Choroid plexus epithelial cell (primary cell): ENCODE measurements around the gene CD24.
A peak's percentile ranks its signal among the peaks of the same experiment; 100 is the strongest.
"Not testable (repeated sequence)": the region's sequence is repeated elsewhere in the genome, so short reads cannot be mapped to it uniquely, and the experiment has no call there.

ENCODE experiments used
- DNase-seq: peaks from one replicate; pipeline ENCODE4 v3.0.0-alpha.2; 2010; ENCODE audit warnings: low read depth
- H3K4me3 ChIP-seq: 2 replicates; pipeline ENCODE4 v1.5.1; 2011; ENCODE audit warnings: low read depth, mild to moderate bottlenecking, control low read depth, low read length, moderate library complexity
- CTCF ChIP-seq: conservative IDR thresholded peaks from 2 replicates; pipeline ENCODE4 v1.5.1; 2011; ENCODE audit warnings: low read depth, mild to moderate bottlenecking, control low read depth, inconsistent platforms, low read length, moderate library complexity

CD24 gene

DNA sequence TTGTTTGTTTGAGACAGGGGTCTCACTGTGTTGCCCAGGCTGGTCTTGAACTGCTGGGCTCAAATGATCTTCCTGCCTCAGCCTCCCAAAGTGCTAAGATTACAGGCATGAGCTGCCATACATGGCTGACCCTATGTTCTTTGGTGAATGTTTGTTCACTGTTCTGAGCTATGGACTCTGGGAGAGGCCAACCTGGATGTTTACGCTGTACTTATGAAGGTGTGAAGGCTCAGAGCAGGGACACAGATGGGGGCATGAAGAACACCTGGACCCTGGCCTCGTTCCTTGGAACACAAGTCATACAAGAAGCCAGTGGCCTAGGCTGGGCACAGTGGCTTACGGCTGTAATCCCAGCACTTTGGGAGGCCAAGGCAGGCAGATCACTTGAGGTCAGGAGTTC lies 21.1 kb upstream of the CD24 start:
- H3K4me3 ChIP-seq = no peak overlapping the region
- DNase-seq = no peak
- TF ChIP-seq CTCF = no peak

DNA sequence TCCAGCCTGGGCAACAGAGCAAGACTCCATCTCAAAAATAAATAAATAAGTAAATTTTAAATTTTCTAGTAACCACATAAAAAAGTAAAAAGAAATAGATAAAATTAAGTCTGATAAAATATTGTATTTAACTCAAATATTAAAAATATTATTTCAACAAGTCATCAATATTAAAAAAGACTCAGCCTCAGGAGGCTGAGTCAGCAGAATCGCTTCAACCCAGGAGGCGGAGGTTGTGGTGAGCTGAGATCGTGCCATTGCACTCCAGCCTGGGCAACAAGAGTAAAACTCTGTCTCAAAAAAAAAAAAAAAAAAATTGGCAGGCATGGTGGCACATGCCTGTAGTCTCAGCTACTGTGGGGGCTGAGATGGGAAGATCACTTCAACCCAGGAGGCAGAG lies 15.2 kb upstream of the CD24 start:
- DNase-seq, H3K4me3 ChIP-seq: not testable (repeated sequence)

DNA sequence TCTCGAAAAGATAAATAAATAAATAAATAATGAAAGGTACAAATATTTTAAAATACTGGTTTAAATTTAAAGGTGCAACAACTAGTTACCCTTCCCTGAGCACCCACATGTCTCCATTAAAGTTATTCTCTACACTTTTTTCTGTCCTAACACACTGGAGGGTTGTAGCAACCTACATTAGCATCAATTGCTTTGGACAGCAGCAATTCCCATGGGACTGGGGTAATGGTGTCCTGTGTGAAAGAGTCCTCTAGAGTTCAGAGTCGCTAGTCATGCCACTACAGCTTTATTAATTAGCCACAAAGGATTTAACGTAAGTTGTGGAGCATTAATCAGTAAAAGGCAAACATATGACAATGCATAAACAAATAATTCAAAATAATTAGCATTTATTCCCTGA lies 14.1 kb upstream of the CD24 start:
- no peak overlapping the region for H3K4me3 ChIP-seq
- no peak for DNase-seq
- no peak for TF ChIP-seq CTCF

DNA sequence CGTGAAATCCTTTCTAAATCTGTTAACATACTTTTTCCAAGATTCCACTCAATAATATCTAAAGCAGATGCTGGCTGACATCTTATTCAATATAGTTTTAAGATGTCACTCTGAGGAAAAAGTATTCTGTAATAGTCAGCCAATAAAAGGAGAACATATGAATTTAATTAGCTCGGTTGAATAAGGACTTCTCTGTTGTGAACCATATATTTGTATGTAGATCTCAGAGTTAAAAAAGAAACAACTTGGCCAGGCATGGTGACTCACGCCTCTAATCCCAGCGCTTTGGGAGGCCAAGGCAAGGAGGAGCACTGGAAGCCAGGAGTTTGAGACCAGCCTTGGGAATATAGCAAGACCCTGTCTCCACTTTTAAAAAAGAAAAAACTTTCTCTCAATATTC lies 7.4 kb upstream of the CD24 start:
- H3K4me3 ChIP-seq = no peak overlapping the region
- TF ChIP-seq CTCF = no peak
- no peak for DNase-seq

DNA sequence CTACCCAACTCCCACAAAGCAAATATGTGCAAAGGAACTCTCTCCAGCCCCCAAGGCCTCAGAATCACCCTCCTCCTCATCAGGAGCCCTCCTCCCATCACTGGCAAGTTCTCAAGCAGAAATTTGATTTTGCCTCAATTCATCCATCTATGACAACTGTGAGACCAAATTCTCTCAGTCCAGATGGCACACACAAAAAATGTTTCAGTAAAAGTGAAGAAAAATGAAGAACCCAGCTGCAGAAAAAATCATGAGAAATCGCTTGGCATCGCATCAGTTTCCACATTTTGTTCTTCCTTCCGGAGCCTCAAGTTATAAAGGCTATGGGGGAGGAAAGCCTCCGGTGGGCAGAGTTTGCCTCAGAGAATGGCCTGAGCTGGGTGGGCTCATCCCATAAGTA lies 6.4 kb upstream of the CD24 start:
- no peak for DNase-seq
- no peak overlapping the region for H3K4me3 ChIP-seq
- no peak for TF ChIP-seq CTCF

GRCh38 chr6:106979435-106979884 lies 4.9 kb upstream of the CD24 start:
- peak; percentile 99 for TF ChIP-seq CTCF
- no peak overlapping the region for H3K4me3 ChIP-seq
- DNase-seq = peak; percentile 90

DNA sequence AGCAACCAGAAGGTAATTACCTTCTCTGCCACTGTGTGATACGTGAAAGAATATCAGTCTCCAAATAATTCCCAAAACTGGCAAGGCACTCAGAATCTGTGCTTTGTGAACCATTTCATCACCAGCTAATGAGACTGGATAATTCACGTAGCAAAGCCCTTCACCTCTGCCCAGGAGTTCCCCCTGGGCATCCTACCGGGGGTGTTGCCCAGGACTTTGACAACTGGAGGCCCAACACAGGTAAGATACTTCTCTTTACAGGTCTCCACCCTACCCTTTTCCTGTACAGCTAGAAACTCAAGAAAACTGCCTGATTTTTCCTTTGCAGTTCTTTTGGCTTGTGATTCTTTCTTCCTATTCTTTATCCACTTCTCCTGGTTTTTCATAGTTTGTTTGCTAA lies 2.7 kb upstream of the CD24 start:
- no peak for TF ChIP-seq CTCF
- DNase-seq = no peak
- H3K4me3 ChIP-seq = no peak overlapping the region

- no peak for DNase-seq
- no peak overlapping the region for H3K4me3 ChIP-seq
- no peak for TF ChIP-seq CTCF
Observed at GRCh38 chr6:106976270-106976669, 1.7 kb upstream of the CD24 start.
